Pancreas (tissue), 10 donors: ENCODE results near the gene HCFC1. TPM values are rescaled to one million over a fixed set of nuclear protein-coding genes. Genes with fewer than 3 reads are reported as not detected.

ENCODE experiments used
- ATAC-seq, 4 donors: fragments of 200-7000 bp; cut with Tn5 transposase; one replicate each; pipeline versions ENCODE4 v1.8.0 to v1.9.1; 2020; ENCODE audit warnings: mild to moderate bottlenecking in 4 of 4, moderate library complexity in 4 of 4
- DNase-seq, 6 donors: peaks; one replicate each; pipeline ENCODE4 v3.0.0-alpha.2; 2020
- FAIRE-seq: peaks from 2 replicates; lab custom pipeline; 2012; peaks lifted over from hg19 to GRCh38; lab: Jason Lieb, UNC
- H3K27ac ChIP-seq, 4 donors: fragments of 200-600 bp; sonication (generic); 1 replicate in 3 of 4; 2 replicates in 1 of 4; pipeline versions ENCODE4 v1.5.0 to v1.8.0; 2020
- H3K27me3 ChIP-seq, 4 donors: fragments of 200-600 bp; one replicate each; pipeline ENCODE4 v1.8.0; 2021
- H3K36me3 ChIP-seq, 3 donors: fragments of 200-600 bp; sonication (generic) in 1 of 3; one replicate each; pipeline versions ENCODE4 v1.5.0 to v1.8.0; 2020 to 2021
- H3K4me1 ChIP-seq, 3 donors: fragments of 200-600 bp; one replicate each; pipeline ENCODE4 v1.8.0; 2021
- H3K4me3 ChIP-seq, 4 donors: fragments of 200-600 bp; sonication (generic) in 2 of 4; one replicate each; pipeline versions ENCODE4 v1.5.0 to v1.8.0; 2020 to 2021
- H3K9me3 ChIP-seq, 4 donors: fragments of 200-600 bp; one replicate each; pipeline ENCODE4 v1.8.0; 2021
- WGBS, 2 donors: extraction: QIAGEN DNeasy Blood & Tissue Kit; methylation state at CpG; one replicate each; pipeline ENCODE4 v1.1.7; 2013; 5-methylcytosine and 5-hydroxymethylcytosine counted together
- intact Hi-C, 3 donors: fragments of 100-400 bp; cut with DNase I; formaldehyde crosslinking; loops; one replicate each; pipeline versions ENCODE4 v1.11.1 to v1.14.2; 2022
- polyA plus RNA-seq, 2 donors: library from polyadenylated mRNA; stranded (reverse); fragments of 200-250 nt; gene quantifications; one replicate each; pipeline ENCODE4 v1.2.3, GENCODE V29; 2013
- total RNA-seq, 6 donors: library from RNA; stranded (reverse); fragmentation: NEBNext Ultra II Directional in 4 of 6; extraction: Animal tissue kit (Norgen Biotek cat#: 25700) in 4 of 6; gene quantifications; one replicate each; pipeline versions ENCODE4 v1.2.1 to v1.2.4, GENCODE V29; 2021 to 2023
- TF ChIP-seq, protein P1 (sequence below), 4 donors: fragments of 200-600 bp; sonication (generic) in 3 of 4; IDR thresholded peaks; one replicate each; pipeline versions ENCODE4 v1.5.0 to v1.8.0; 2021; ENCODE audit warnings: antibody characterized with exemption in 4 of 4
- donor health status: healthy with polysubstance abuse.
- donor health status: DM: no; HTN: no; CAD: no; lungs with moderate emphysema.
- donor health status: DM: no; HTN: no; CAD: no.
- donor health status: control.
- donor health status: control.
- donor health status: Bipolar disorder and iron deficiency.
- donor health status: DM: yes; HTN: yes; CAD: no.
- donor health status: DM: no; HTN: no; CAD: no.
- donor health status: DM: no; HTN: no; CAD: no.
- donor health status: DM: yes; HTN: yes; CAD: no.

The HCFC1 gene
- total and polyA plus RNA-seq, 8 donors = 10.4 to 28.4 (median 16.6) TPM

DNA sequence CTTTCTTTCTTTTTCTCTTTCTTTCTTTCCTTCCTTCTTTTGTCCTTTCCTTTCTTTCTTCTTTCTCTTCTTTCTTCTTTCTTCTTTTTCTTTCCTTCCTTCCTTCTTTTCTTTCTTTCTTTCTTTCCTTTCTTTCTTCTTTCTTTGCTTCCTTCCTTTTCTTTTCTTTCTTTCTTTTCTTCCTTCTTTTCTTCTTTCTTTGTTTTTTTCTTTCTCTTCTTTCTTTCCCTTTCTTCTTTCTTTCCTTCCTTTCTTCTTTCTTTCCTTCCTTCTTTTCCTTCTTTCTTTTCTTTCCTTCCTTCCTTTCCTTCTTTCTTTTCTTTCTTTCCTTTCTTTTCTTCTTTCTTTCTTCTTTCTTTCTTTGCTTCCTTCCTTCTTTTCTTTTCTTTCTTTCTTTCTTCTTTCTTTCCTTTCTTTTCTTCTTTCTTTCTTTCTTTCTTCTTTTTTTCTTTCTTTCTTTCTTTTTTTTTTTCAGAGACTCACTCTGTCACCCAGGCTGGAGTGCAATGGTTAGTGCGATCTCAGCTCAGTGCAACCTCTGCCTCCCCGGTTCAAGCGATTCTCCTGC lies 19.5 kb upstream of the HCFC1 start:
- Histone ChIP-seq H3K4me1 (no peaks in the 10 kb centered on the region), H3K9me3 (no peaks in the 10 kb centered on the region), H3K27ac (no peak overlapping the region), H3K4me3 (no peak overlapping the region), H3K36me3 (no peaks in the 10 kb centered on the region), H3K27me3 (peaks cover 0 to 12% (median 0%) of the 10 kb centered on the region in 4 donors)
- intact Hi-C loops = no loop called here
- no peak for DNase-seq
- WGBS, 2 donors = 95 to 100% methylated on average over 3 of the region's 3 CpGs
- ATAC-seq = no peak
- TF ChIP-seq, protein P1, sequence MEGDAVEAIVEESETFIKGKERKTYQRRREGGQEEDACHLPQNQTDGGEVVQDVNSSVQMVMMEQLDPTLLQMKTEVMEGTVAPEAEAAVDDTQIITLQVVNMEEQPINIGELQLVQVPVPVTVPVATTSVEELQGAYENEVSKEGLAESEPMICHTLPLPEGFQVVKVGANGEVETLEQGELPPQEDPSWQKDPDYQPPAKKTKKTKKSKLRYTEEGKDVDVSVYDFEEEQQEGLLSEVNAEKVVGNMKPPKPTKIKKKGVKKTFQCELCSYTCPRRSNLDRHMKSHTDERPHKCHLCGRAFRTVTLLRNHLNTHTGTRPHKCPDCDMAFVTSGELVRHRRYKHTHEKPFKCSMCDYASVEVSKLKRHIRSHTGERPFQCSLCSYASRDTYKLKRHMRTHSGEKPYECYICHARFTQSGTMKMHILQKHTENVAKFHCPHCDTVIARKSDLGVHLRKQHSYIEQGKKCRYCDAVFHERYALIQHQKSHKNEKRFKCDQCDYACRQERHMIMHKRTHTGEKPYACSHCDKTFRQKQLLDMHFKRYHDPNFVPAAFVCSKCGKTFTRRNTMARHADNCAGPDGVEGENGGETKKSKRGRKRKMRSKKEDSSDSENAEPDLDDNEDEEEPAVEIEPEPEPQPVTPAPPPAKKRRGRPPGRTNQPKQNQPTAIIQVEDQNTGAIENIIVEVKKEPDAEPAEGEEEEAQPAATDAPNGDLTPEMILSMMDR (IDR thresholded peaks at IDR 0.05) = no peak
- no peak for FAIRE-seq

DNA sequence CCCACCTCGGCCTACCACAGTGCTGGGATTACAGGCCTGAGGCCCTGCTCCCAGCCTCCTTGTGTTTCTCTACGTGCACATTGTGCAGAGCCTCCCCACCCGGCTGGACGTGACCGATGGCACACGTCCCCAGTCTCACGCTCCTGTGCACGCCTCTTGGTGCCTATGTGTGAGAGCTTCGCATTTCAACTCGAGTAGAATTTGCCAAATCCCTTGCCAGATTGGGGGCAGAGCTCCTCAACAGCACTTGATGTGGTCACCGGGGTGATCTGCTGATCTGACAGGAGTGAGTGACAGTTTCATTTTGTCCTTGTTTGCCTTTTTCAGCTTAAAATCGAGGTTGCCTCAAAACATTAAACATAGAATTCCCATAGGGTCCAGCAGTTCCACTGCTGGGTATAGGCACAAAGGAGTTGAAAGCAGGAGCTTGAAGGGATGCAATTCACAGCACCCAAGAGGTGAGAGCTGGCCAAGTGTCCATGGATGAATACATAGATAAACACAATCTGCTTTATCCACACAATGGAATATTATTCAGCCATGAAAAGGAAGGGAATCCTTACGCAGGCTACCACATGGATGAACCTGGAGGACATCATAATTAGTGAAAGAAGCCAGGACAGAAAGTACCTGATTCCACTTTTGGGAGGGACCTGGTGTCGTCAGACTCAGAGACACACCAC lies 18.5 kb upstream of the HCFC1 start:
- intact Hi-C loops = no loop called here
- Histone ChIP-seq H3K4me3 (no peak overlapping the region), H3K27ac (no peak overlapping the region), H3K9me3 (no peaks in the 10 kb centered on the region), H3K27me3 (peaks cover 0 to 12% (median 0%) of the 10 kb centered on the region in 4 donors), H3K36me3 (no peaks in the 10 kb centered on the region), H3K4me1 (no peaks in the 10 kb centered on the region)
- ATAC-seq (no peak), DNase-seq (no peak), FAIRE-seq (no peak)
- WGBS, 2 donors = 86 to 91% methylated on average over 14 of the region's 14 CpGs
- TF ChIP-seq, protein P1 (IDR thresholded peaks at IDR 0.05) = no peak

DNA sequence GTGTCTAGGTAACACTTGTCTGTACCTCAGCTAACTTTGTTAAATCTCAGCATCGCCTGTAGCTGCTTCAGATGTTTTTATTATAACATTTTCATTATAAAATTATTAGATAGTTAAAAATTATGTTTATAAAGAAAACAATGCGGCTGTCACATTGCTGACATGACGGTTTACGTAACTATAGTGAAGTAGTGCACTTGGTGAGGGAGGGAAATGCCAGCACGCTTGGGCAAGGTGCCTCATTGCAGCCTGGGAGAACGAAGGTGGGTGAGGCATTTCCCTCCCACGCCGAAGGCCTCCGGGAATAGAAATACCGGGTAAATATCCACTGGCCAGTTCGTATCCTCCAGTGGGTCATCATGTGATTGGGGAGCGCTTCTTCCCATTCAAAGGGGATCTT lies 16.9 kb upstream of the HCFC1 start:
- Histone ChIP-seq H3K27ac (no peak overlapping the region), H3K9me3 (no peaks in the 10 kb centered on the region), H3K36me3 (no peaks in the 10 kb centered on the region), H3K27me3 (peaks cover 0 to 12% (median 0%) of the 10 kb centered on the region in 4 donors), H3K4me1 (peaks cover 0 to 3% (median 0%) of the 10 kb centered on the region in 3 donors), H3K4me3 (no peak overlapping the region)
- intact Hi-C loops = no loop called here
- ATAC-seq = no peak
- DNase-seq = no peak
- TF ChIP-seq, protein P1 (IDR thresholded peaks at IDR 0.05) = no peak
- 83 to 85% methylated on average over 12 of the region's 12 CpGs for WGBS, 2 donors
- no peak for FAIRE-seq

DNA sequence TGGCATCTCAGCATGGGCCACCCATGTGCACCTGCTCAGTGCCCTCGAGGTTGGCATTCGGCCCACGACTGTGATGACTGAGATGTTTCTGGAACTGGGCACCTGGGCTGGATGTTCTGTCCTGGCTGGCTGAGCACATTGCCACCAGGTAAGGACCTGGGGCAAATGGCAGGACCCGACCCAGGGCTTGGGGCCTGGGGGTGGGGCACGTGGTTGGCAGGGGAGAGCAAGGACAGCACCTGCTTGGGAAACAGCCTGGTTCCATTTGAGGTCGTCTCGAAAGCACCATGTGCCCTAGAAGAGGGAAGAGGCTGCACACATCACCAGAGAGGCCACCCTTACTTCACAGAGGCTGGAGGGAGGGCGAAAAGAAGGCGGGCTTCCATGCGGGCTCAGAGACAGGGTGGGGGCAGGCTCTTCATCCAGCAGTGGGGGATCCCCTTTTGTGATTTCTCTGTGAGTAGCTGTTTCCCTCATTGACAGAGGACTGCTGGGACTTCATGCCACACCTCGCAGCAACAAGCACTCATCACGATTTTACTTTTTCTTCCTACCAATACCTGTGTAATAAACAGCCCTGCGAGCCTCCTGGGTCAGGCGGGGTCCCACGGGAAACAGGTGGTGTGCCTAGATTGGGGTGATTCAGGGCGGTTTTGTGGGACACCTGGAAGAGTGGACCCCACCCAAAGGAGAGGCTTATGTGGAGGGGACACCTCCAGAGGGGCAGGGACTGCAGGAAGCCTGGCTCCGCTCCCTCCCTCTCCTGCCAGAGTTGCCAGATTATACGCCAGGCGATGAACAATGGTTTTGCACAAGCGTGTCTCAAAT lies 12.9 kb upstream of the HCFC1 start:
- ATAC-seq = peak in 2 of 4 donors; percentile 5 to 8
- WGBS, 2 donors = 58 to 59% methylated on average over 20 of the region's 20 CpGs
- no peaks in the 10 kb centered on the region for H3K36me3 ChIP-seq
- no peak for FAIRE-seq
- peaks cover 0 to 5% (median 0%) of the 10 kb centered on the region in 3 donors for H3K4me1 ChIP-seq
- H3K4me3 ChIP-seq = no peak overlapping the region
- intact Hi-C loops = no loop called here
- no peaks in the 10 kb centered on the region for H3K9me3 ChIP-seq
- DNase-seq = peak in 2 of 6 donors; percentile 57 to 72
- no peak overlapping the region for H3K27ac ChIP-seq
- TF ChIP-seq, protein P1 (IDR thresholded peaks at IDR 0.05) = no peak
- no peaks in the 10 kb centered on the region for H3K27me3 ChIP-seq
